ENCODE data around the gene SCGB2A2.

Gene SCGB2A2

DNA sequence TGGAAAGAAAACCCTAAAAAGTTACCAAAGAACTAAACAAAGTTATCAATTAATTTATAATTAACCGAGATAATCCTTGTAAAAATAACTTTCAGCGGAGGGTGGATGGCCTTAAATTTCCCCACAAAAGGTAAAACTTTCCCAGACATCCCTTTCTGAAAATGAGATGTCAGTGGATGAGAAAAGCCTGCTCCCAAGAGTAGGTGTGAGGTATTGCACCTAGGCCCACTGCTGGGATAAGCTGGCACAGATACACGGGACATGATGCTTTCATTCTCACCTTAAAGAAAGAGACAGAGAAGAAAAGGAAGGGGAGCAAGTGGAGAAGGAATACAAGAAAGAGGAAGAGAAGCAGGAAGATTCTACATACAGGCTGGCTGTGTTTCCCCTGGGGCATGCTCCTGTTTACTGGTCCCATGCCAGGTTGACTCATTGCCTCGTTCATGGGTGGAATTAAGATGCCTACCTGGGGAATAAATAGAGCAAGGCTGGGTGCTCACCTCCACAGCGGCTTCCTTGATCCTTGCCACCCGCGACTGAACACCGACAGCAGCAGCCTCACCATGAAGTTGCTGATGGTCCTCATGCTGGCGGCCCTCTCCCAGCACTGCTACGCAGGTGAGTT, at the start of gene SCGB2A2:
Gene SCGB2A2, plus strand, starts transcription at position 505 of the 625 bp plus-strand sequence. Its CDS starts 59 bp downstream, at position 564.
- no peak for DNase-seq

DNA sequence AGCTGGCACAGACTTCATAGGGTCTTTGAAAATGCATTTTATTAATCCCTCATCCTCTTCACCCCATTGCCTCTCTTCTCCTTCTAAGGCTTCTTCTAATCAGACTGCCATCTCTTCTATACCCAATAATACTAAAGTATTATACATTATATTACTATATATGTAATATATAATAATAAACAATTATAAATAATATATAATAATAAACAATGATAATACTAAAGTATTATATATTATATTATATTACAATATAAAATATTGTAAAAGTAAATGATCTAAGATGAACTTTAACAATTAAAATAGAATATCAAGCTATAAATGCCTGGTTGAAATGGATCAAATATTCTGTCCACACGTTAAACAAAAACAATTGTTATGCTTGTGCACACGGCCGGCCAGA, 48.5 kb upstream of the SCGB2A2 start:
- DNase-seq = no peak

DNA sequence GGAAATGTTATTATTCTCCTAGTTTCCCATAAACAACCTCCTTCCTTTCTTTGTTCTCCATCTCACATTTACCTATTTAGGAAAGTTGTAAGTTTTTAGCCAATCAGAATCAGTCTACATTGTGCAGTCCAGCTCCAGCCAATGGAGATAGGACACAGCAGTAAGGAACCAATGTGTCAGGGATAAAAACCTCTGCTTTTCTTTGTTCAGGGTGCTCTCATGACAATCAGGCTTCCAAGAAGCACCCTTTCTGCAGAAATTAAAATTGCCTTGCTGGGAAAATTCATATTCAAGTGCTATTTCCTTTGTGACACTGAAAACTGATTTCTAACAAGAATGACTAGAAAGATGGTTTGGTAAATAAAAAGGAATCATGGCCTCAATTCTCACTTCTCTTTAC, 46.9 kb upstream of the SCGB2A2 start:
- no peak for DNase-seq

DNA sequence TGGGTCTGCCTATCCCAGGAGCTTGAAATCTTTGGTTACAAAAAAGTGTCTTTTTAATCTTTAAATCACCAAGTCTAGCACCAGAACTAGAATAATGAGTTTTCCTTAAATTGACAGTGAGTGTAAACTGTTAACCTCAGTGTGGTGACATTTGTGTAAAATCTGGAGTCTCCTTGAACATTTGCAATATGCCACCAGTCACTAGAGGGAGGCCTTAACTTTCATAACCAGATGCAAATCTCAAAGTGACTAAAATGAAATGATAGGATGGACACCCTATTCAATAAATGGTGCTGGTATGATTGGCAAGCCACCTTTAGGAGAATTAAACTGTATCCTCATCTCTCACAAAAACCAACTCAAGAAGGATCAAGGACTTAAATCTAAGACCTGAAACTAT, 36.2 kb upstream of the SCGB2A2 start:
- DNase-seq = no peak

DNA sequence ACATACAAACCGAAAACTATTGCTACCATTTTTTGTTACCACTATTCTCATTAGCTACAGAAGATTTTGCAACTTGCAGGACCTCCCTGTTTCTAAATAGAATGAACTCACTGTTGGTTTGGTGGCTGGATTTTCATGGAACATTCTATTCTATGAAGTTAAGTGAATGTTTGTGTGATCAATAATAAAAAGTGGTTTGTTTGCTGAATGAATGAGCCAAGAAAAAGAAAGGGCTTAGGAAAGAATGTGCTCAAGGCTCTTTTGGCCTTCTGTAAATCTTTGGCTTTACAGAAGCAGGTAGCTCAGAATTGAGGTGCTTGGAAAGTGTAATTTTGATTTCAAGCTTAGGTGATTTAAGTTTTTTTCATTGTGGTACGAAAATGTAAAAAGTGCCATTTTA, 33.8 kb upstream of the SCGB2A2 start:
- no peak for DNase-seq

DNA sequence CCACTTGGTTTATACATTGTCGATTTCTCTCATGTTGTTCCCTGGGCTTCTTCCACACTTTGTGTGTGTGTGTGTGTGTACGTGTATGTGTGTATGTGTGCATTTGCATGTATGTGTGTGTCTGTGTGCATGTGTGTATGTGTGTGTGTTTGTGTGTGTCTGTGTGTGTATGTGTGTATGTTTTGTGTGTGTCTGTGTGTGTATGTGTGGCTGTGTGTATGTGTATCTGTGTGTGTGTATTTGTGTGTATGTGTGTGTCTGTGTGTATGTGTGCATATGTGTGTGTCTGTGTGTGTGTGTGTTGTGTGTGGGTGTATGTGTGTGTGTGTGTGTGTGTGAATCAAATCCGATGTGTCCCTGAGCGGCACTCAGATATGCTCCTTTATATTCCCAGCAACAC, 32.5 kb upstream of the SCGB2A2 start:
- DNase-seq = no peak

DNA sequence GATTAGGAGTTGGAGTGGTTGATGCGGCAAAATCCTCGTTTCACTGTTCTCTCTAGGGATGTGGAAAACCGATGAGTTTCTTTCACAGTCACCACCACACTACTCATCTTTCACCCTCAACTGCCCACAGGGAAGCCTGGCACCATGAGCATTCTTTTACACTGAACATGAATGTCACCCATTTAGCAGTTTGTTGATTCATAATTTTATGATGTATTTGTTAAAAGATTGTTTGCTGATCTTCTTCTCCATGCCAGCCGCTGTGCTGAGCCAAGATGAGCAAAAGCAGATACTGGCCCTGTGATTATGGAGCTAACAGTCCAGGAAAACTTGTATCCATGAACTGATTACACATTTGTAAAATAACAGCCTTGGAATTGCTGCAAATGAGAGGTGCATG, 31.8 kb upstream of the SCGB2A2 start:
- no peak for DNase-seq

DNA sequence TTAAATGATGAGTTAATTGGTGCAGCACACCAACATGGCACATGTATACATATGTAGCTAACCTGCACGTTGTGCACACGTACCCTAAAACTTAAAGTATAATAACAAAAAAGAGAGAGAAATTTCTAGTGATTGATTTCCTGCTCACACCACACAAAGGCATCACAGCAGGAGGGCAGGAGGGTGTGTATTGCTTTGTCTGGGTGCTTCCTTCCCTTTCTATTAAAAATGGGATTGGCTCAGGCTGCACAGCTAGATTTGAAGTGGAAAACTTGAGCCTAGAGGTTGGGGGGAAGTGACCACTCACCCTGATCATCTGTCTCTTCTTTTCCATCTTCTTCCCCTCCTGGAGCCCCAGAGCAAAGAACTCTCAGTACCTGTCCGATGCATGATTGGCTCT, 28.9 kb upstream of the SCGB2A2 start:
- no peak for DNase-seq

DNA sequence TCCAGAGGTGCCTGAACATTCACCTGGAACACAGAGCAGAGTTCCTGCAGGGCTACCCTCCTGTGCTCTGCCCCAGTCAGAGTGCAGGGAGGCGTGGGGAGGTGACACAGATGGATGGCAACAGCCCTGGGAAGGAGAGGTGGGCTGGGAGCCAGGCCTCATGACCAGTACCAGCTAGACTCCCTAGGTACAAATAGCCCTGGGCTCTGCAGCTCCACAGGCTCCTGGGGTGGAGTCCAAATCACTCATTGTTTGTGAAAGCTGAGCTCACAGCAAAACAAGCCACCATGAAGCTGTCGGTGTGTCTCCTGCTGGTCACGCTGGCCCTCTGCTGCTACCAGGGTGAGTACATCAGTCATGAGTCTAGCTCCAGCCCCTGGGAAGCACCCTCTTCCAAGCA, 27.9 kb upstream of the SCGB2A2 start, which contains the start of gene SCGB1D2:
Gene SCGB1D2, plus strand, starts transcription at position 219 of the 400 bp plus-strand sequence. Its CDS starts 69 bp downstream, at position 288.
- no peak for DNase-seq

DNA sequence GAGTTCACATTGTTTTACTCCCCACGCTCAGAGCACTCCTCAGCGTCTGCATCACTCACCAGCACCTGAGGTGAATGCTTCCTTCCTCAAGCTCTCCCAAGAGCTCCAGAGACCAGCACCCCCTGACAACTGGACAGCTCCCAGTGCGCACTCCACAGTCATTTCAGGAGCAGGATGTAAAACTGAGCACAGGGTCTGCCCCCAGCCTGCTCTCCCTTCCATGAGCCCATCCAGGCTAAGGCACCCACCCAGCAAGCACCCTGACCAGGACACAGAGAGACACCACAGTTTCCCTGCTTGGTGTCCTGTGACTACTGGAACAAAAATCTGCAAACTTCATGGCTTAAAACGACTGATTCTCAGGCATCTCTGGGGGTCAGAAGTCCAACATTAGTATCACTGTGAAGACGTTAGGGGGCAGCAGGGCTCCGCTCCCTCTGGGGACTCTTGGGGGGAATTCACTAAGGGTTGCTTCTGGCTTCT, 24.6 kb upstream of the SCGB2A2 start:
- no peak for DNase-seq

DNA sequence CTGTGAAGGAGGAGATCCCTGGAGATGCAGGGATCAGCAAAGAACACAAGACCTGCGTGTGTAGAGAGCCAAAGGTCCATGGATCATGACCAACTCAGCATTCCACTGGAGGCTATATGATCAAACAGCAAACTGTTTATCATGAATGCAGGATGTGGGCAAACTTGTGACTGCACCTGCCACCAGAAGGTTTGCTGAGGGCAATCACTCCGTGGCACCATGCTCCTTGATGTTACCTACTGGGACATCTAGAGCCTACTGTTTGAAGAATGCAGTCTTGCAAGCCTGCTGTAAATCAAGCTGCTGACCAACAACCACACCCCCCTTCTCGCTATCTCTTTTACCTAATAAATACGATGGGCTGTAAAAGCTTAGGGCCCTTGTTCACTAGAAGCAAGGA, 18.3 kb upstream of the SCGB2A2 start:
- no peak for DNase-seq

DNA sequence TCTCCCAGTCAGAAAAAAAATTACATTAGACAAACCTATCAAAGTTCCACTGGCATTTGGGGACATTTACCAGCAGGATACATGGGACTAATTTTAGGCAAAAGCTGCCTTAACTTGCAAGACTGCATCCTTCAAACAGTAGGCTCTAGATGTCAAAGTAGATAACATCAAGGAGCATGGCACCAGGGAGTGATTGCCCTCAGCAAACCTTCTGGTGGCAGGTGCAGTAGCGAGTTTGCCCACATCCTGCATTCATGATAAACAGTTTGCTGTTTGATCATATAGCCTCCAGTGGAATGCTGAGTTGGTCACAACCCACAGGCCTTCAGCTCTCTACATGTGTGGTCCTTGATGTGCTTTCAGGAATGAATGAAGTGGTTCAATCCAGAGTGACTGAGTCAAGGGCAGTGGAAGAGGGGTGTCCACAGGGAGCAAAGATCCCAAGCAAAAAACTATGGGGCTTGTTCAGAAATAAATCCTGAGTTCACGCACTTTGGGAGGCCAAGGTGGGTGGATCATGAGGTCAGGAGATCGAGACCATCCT, 15.9 kb upstream of the SCGB2A2 start:
- no peak for DNase-seq

DNA sequence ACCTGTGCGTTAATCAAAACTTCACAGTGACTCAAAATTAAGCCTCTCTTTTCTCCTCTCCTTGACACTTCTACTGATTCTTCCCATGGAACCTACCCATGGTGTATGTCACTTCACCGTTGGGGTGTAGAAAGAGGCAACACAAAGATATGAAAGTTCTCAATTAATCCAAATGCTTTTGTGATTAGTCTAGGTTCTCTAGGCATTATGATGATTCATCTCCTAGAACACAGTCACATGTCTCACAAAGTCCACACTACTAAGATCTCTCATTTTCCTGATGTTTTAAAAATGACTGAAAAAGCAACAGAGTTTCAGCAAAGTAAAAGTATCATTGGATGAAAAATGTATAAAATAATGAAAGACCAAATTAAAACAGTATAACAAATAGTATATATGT, 13.7 kb upstream of the SCGB2A2 start:
- no peak for DNase-seq

DNA sequence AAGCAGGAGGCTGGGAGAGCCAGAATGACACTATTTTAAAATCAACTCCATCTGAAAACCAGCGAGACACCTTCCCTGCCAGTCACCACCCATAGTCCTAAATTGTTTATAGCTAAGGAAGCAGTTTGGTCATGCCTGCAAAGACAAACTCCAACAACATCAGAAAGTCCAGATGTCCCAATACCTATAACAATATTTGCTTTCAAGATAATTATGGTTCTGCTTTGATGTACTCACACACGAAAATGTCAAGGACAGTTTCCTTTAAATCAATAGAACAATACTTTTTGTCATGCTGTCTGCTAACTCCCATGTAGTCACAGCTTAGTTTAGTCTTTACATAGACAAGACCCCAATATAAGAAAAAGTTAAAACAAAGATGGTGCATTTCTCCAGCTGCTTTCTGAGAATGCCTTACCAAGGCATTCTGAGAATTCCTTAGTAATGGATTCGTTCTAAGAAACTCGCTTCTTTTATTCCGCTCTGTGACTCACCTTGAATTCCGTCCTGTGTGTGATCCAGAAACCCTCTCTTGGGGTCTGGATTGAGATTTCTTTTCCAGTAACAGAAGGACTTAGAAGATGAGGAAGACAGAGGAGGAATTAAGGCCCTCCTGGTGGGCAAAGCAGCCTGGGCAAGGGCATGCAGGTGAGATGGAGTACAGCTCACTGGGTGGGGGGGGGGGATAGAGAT, 9.6 kb upstream of the SCGB2A2 start:
- no peak for DNase-seq

DNA sequence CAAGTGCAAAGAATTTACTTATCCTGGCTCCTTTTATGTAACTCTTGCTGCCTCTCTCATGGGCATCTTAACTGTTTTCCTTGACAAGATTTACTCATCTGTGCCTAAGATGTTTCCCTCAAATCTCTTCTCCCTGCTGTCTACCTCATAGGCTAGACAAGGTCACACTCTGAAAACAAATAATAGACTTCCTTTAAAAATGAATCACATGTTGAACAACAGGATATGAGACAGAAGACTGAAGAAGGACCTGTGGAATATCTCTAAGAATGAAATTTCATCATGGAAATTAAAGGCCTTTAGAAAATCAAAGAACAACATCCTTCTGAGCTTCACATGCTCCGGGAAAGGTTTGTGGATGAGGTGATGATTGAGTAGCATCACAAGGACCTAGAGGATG, 6.0 kb upstream of the SCGB2A2 start:
- no peak for DNase-seq

DNA sequence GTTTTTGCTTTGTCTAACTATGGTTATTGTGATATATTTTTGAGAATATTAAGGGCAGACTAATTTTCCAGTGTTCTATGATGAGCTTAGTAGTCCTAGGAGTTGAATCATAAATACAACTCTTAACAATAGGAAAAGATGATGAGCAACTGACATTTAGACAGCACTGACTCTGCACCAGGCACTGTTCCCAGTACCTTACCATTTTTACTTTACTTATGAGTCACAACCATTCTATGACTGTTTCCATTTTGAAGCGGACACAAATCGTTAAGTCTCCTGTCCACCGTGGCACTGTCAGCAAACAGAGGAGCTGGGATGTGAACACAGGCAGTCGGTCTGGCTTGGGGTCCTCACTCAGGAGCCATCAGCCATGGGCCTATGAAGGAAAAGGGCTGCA, 3.4 kb upstream of the SCGB2A2 start:
- DNase-seq = no peak

DNA sequence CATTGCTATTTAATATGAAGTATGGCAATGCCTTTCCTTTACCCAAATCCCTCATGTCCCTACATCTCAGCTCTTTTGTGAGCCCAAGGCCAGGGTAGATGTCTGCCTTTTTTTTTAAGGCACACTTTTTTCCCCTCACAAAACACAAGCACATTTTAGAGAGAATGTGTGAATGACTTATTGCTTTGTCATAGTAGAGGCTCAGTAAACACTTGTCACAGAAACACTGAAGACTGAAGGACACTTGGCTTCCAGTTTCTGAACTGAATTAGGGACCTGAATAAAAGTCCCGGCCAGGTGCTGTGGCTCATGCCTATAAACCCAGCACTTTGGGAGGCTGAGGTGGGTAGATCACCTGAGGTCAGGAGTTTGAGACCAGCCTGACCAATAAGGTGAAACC, 2.9 kb upstream of the SCGB2A2 start:
- DNase-seq = no peak

DNA sequence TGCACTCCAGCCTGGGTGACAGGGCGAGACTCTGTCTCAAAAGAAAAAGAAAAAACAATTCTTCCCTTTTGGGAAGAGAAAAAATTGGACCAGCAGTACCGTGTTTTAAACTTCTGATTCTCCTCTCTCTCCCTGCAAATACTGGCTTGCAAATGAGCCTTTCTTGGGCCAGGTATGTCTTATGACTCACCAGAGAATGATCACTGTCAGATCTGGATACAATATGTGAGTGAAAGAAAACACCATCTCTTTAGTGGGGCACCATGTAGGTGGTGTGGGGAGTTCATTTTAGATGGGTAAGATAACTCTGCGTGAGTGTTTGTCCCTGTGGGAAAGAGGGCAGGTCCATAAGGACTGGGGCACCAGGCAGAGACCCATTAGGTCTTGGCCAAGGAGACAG, 2.4 kb upstream of the SCGB2A2 start:
- no peak for DNase-seq

DNA sequence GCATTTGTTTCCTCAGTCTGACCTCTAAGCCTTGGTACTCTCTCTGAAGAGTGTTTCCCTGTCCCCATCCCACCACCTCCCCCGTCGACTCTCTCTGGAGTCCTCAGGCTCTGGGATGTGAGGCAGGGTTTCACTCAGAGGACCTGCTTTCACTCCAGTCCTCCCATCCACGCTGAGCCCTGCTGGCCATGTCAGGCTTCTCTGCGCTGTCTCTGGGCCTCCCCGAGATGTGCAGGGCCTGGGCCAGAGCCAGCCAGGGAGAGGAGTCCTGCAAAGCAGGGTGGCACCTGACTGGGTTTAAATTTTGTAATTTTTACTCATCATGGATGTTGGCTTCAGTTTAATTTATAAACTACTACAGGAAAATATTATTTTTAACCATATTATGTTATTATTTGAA, 3.3 kb downstream of the SCGB2A2 start:
- no peak for DNase-seq

DNA sequence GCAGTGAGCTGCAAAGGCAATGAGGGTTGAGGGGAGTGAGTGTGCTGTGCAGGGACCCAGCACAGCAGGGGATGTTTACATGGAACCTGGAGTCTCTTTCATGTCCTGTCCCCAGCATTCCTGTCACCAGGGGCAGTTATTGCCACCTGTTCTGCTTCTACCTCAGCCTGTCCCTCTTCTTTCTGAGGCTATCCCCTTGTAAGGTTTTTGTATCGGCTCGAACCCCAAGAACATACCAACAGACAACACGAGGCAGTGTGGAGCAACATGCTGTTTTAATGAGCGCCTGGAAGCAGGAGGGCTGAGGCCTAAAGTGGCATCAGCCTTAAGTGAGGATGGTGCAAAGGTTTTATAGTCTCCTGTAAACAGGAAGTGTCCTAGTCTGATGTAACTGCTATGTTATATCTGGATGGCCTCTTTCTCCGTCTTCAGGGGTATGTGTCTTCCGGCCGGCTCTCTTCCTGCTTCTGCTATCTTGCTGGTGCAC, 3.9 kb downstream of the SCGB2A2 start:
- no peak for DNase-seq

DNA sequence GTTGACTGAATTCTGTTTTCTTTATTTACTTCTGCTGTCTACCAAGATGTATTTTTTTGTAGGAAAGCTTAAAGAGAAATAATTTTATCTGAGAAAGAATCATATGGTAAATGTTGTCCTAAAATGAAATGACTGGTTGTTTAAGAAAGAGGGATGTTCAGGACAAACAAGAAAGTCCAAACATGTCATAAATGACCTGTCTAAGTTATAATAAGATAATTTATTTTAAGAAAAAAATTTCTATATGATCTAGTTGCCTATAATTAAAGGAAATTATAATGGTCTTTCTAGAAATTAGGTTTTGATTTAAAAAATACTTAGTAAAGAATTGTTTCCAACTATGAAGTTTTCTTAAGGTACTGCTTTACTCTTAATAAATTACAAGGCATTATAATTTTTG, 10.5 kb downstream of the SCGB2A2 start:
- no peak for DNase-seq

DNA sequence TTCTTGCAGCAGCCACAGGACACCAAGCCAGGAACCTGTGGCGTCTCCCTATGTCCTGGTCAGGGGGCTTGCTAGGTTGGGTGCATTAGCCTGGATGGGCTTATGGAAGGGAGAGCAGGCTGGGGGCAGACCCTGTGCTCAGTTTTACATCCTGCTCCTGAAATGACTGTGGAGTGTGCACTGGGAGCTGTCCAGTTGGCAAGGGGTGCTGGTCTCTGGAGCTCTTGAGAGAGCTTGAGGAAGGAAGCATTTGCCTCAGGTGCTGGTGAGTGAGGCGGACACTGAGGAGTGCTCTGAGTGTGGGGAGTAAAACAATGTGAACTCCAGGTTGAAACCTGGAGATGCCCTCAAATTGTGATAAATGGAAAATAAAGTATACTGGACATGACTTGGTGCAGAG, 25.5 kb downstream of the SCGB2A2 start:
- no peak for DNase-seq

DNA sequence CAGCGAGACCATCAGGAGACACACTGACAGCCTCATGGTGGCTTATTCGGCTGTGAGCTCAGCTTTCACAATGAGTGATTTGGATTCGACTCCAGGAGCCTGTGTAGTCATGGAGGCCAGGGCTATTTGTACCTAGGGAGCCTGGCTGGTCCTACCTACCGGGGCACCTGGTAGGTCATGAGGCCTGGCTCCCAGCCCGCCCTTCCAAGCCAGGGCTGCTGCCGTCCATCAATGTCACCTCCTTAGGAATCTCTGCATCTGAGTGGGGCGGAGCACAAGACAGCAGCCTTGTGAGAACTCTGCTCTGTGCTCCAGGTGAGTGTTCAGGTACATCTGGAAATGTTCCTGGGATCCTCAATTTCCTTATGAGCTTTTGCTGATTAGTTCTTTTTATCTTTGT, 29.0 kb downstream of the SCGB2A2 start, which contains the start of gene SCGB1D4:
Gene SCGB1D4, minus strand, starts transcription at position 101 of the 400 bp plus-strand sequence. Its CDS starts 65 bp downstream, at position 36.
- no peak for DNase-seq

DNA sequence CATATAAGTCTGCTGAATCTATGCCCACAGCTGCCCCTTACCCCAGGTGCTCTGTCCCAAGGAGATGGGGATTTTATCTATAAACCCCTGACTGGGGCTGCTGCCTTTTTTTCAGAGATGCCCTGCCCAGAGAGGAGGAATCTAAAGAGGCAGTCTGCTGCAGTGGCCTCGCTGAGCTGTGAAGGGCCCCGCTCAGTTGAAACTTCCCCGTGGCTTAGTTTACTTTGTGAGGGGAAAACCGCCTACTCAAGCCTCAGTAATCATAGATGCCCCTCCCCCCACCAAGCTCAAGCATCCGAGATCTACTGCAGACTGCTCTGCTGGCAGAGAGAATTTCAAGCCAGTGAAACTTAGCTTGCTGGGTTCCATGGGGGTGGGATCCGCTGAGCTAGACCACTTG, 36.3 kb downstream of the SCGB2A2 start:
- DNase-seq = no peak

All from KG1 (cell line).